LNCaP clone FGC (cell line): ENCODE results near the gene LSM12.
A peak's percentile ranks its signal among the peaks of the same experiment; 100 is the strongest.

ENCODE experiments used
- DNase-seq: peaks from one replicate; pipeline ENCODE4 v3.0.0-alpha.2; 2011; ENCODE audit warnings: low read depth
- H3K4me3 ChIP-seq: 2 replicates; pipeline ENCODE4 v1.5.1; 2011; ENCODE audit warnings: mild to moderate bottlenecking, low read depth, low read length, control low read depth
- TF ChIP-seq, protein P1 (sequence below): IDR thresholded peaks from 2 replicates; pipeline ENCODE4 v1.5.1; 2012; ENCODE audit warnings: mild to moderate bottlenecking; ENCODE audit not compliant: control insufficient read depth, insufficient read depth; ENCODE audit errors: extremely low read depth

LSM12 gene

DNA sequence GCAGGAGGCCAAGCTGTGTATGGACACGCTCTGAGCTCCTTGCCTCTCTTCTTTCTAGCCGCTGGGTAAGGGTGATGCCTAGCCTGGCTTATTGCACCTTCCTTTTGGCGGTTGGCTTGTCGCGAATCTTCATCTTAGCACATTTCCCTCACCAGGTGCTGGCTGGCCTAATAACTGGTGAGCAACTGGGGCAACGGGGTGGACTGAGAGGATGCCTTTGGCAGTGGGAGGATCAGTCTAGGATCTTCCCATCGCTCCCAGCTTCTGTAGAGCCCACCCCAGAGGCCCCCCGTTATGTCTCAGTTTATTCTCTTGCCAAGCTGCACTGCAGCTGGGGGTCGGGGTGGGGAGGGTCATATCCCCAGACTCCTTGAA, 8.4 kb upstream of the LSM12 start:
- TF ChIP-seq, protein P1, sequence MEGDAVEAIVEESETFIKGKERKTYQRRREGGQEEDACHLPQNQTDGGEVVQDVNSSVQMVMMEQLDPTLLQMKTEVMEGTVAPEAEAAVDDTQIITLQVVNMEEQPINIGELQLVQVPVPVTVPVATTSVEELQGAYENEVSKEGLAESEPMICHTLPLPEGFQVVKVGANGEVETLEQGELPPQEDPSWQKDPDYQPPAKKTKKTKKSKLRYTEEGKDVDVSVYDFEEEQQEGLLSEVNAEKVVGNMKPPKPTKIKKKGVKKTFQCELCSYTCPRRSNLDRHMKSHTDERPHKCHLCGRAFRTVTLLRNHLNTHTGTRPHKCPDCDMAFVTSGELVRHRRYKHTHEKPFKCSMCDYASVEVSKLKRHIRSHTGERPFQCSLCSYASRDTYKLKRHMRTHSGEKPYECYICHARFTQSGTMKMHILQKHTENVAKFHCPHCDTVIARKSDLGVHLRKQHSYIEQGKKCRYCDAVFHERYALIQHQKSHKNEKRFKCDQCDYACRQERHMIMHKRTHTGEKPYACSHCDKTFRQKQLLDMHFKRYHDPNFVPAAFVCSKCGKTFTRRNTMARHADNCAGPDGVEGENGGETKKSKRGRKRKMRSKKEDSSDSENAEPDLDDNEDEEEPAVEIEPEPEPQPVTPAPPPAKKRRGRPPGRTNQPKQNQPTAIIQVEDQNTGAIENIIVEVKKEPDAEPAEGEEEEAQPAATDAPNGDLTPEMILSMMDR: no peak
- H3K4me3 ChIP-seq: no peak overlapping the region
- DNase-seq: no peak

DNA sequence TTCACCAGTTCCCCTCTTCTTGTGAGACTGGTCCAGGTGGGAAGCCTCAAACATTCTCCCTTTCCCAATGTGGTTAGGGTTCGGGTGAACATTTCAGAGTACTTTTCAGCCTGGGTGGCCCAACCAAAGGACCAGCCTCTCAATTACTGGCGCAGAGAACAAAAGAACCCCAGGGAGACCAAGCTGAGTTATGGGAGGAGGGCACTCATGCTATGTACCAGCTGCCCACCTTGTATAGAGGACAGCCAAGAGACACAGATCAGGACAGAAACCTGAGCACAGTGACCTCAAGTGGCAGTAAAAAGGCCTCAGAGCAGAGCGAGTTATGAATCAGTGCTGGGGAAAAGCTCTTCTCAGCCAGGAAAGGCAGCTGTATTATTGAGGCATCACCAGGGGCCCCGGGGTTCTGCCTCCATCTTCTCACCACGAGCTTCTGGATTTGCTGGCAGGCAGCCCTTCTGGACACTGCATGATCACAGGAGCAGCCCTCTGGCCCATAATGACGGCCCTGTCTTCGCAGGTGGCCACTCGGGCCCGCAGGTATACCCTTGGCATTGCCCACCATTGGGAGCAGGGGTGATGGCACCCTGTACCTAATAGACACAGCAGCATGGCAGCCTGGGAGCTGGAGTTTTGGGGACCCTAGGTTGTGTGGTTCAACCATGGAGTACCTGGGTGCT, 7.9 kb upstream of the LSM12 start:
- TF ChIP-seq, protein P1: no peak
- DNase-seq: no peak

DNA sequence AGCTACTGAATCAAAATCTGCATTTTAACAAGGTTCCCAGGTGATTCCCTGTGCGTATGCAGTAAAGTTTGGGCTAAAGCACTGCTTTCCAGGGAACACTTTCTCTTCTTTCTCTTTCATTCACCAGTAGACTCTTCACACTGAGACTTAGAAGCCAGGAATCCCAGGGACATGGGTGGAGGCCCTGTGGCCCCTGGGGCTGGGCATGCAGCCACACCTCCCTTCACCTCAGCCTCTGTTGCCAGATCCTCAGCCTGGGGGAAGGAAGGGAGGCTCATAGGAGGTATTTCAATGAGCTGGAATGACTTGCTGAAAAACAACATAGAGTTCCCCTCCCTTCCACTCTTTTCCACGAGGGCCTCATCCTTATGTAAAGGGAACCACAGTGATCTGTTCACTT, 5.3 kb upstream of the LSM12 start:
- TF ChIP-seq, protein P1: no peak
- DNase-seq: no peak
- peak overlapping the region; percentile 68 for H3K4me3 ChIP-seq

More for the DNA sequence above, 7.9 kb upstream of the LSM12 start:
- no peak overlapping the region for H3K4me3 ChIP-seq

DNA sequence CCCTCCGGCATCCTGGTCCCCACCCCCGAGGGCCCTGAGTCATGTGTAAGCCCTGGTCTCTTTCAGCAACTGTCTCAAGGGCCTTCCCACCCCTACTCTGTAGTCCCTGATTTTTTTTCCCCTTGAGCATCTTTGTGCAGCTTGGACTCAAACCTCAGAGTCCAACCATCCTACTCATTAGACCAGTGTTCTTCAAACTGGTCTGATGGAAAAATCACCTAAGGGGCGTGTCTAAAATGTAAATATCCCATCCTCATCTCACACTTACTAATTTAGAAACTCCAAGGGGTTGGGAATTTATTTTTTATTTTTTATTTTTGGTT, 4.7 kb upstream of the LSM12 start:
- TF ChIP-seq, protein P1: no peak
- peak overlapping the region; percentile 68 for H3K4me3 ChIP-seq
- DNase-seq: no peak

DNA sequence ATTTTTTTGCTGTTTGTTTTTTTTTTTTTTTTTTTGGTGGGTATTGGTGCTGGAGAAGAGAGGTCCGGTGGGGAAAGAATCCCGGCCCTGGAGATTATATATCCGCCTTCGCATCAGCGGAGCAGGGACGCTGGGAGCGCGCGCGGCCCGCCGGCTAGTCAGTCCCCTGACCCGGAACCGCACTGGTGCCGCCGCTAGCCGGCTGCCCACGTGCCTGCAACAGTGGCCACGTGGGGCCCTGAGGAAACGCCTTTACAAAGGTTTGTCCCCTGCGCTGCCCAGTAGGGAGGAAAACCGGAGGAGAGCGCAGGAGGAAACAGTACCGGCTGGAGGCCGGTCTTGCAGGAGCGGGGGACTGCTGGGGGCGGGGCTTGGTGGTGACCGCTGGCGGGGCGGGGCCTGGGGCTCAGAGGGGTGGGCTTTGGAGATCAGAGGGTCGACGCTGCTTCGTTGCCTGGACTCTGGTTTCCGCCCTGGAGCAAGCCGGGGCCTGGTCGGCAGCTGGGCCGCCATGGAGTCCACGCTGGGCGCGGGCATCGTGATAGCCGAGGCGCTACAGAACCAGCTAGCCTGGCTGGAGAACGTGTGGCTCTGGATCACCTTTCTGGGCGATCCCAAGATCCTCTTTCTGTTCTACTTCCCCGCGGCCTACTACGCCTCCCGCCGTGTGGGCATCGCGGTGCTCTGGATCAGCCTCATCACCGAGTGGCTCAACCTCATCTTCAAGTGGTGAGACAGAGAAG, 4.2 kb upstream of the LSM12 start, which contains the start of gene G6PC3:
G6PC3 (plus strand) TSS at position 281 of the 743 bp plus-strand sequence; CDS start at position 512, 231 bp downstream.
- peak within 1 kb of the TSS; percentile 68 for H3K4me3 ChIP-seq
- TF ChIP-seq, protein P1: no peak
- peak; percentile 74 for DNase-seq

DNA sequence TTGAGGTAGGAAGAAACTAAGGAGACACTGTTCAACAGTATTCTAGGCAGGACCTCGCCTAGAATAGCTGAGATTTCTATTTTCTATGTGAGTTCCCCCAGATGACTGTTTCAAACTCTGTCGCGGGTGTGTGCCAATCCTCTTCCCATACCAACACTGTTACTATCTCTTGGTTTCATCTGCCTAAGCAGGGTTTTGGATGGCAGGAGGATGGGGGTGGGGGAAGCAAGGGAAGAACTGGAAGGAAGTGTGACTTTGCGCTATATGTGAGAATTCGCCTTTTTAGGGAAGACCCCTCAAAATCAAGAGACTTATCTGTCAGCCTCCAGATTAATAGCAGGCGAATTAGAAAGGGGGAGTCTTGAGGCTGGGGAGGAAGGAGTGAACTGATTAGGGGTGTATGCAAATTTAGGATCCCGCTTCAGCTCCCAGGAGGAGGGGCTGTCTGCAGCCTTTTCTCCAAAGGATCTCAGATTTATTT, 3.5 kb upstream of the LSM12 start:
- no peak for DNase-seq
- TF ChIP-seq, protein P1: no peak

More for the DNA sequence above, 3.5 kb upstream of the LSM12 start:
- H3K4me3 ChIP-seq: peak overlapping the region; percentile 68
